Activated naive CD8-positive, alpha-beta T cell treated with anti-CD3 and anti-CD28 coated beads, Interleukin-2, amount 50 U/mL, for 24 hours (primary cell): ENCODE data around the gene IGF2R.
A peak's percentile ranks its signal among the peaks of the same experiment; 100 is the strongest.

Experiments
- ATAC-seq: fragments of 150-1000 bp; cut with Tn5 transposase; one replicate; pipeline ENCODE4 v1.10.0; 2021
- DNase-seq: peaks from one replicate; pipeline ENCODE4 v3.0.0; 2021
- H3K27ac Mint-ChIP-seq: one replicate; pipeline ENCODE4 v1.8.0; 2021; ENCODE audit warnings: mild to moderate bottlenecking, mixed read lengths
- H3K27me3 Mint-ChIP-seq: one replicate; pipeline ENCODE4 v1.8.0; 2021; ENCODE audit warnings: mixed read lengths
- H3K36me3 Mint-ChIP-seq: one replicate; pipeline ENCODE4 v1.8.0; 2021; ENCODE audit warnings: low read depth, mixed read lengths
- H3K4me1 Mint-ChIP-seq: one replicate; pipeline ENCODE4 v1.8.0; 2021; ENCODE audit warnings: mixed read lengths
- H3K4me3 Mint-ChIP-seq: one replicate; pipeline ENCODE4 v1.8.0; 2021; ENCODE audit warnings: mild to moderate bottlenecking, moderate library complexity, mixed read lengths
- H3K9me3 Mint-ChIP-seq: one replicate; pipeline ENCODE4 v1.8.0; 2021; ENCODE audit warnings: mixed read lengths

The IGF2R gene

GRCh38 chr6:159977904-159978268 lies 9.0 kb downstream of the IGF2R start:
- peak overlapping the region; percentile 99 for H3K27ac Mint-ChIP-seq
- DNase-seq (no peak), ATAC-seq (no peak)
- peaks cover 33% of the 10 kb centered on the region for H3K36me3 Mint-ChIP-seq
- H3K27me3 Mint-ChIP-seq: no peaks in the 10 kb centered on the region
- peaks cover 98% of the 10 kb centered on the region for H3K4me1 Mint-ChIP-seq
- H3K9me3 Mint-ChIP-seq: no peaks in the 10 kb centered on the region
- peak overlapping the region; percentile 91 for H3K4me3 Mint-ChIP-seq

GRCh38 chr6:159978291-159979135 lies 9.6 kb downstream of the IGF2R start:
- Mint-ChIP-seq H3K4me3 (peak overlapping the region; percentile 91), H3K27ac (peak overlapping the region; percentile 99), H3K36me3 (peaks cover 33% of the 10 kb centered on the region), H3K27me3 (no peaks in the 10 kb centered on the region), H3K4me1 (peaks cover 98% of the 10 kb centered on the region), H3K9me3 (no peaks in the 10 kb centered on the region)
- ATAC-seq: peak; percentile 62
- peak; percentile 72 for DNase-seq

- Mint-ChIP-seq H3K9me3 (no peaks in the 10 kb centered on the region), H3K36me3 (peaks cover 33% of the 10 kb centered on the region), H3K27me3 (no peaks in the 10 kb centered on the region), H3K4me3 (peak overlapping the region; percentile 91), H3K27ac (peak overlapping the region; percentile 99), H3K4me1 (peaks cover 98% of the 10 kb centered on the region)
- ATAC-seq (peak; percentile 82), DNase-seq (peak; percentile 75)
Observed at GRCh38 chr6:159979136-159979874, 10.4 kb downstream of the IGF2R start.

- ATAC-seq: no peak
- no peaks in the 10 kb centered on the region for H3K9me3 Mint-ChIP-seq
- peak overlapping the region; percentile 99 for H3K27ac Mint-ChIP-seq
- H3K4me3 Mint-ChIP-seq: peak overlapping the region; percentile 91
- no peaks in the 10 kb centered on the region for H3K27me3 Mint-ChIP-seq
- peaks cover 97% of the 10 kb centered on the region for H3K4me1 Mint-ChIP-seq
- no peak for DNase-seq
- H3K36me3 Mint-ChIP-seq: peaks cover 34% of the 10 kb centered on the region
Observed at GRCh38 chr6:159980474-159980873, 11.6 kb downstream of the IGF2R start.

- Mint-ChIP-seq H3K36me3 (peaks cover 34% of the 10 kb centered on the region), H3K27ac (peak overlapping the region; percentile 99), H3K9me3 (no peaks in the 10 kb centered on the region), H3K4me1 (peaks cover 99% of the 10 kb centered on the region), H3K27me3 (no peaks in the 10 kb centered on the region), H3K4me3 (peak overlapping the region; percentile 91)
- DNase-seq: no peak
- no peak for ATAC-seq
Observed at GRCh38 chr6:159981071-159981402, 12.2 kb downstream of the IGF2R start.

- Mint-ChIP-seq H3K9me3 (no peaks in the 10 kb centered on the region), H3K4me1 (peaks cover 99% of the 10 kb centered on the region), H3K4me3 (peak overlapping the region; percentile 91), H3K27ac (peak overlapping the region; percentile 99), H3K27me3 (no peaks in the 10 kb centered on the region), H3K36me3 (peaks cover 37% of the 10 kb centered on the region)
- peak; percentile 12 for ATAC-seq
- DNase-seq: peak; percentile 50
Observed at GRCh38 chr6:159981403-159982245, 12.7 kb downstream of the IGF2R start.

- Mint-ChIP-seq H3K4me3 (peak overlapping the region; percentile 91), H3K9me3 (no peaks in the 10 kb centered on the region), H3K27me3 (no peaks in the 10 kb centered on the region), H3K36me3 (peaks cover 41% of the 10 kb centered on the region), H3K27ac (peak overlapping the region; percentile 99), H3K4me1 (peaks cover 94% of the 10 kb centered on the region)
- ATAC-seq (no peak), DNase-seq (no peak)
Observed at GRCh38 chr6:159982731-159983506, 14.0 kb downstream of the IGF2R start.

GRCh38 chr6:159983641-159984080 lies 14.8 kb downstream of the IGF2R start:
- H3K9me3 Mint-ChIP-seq: no peaks in the 10 kb centered on the region
- H3K4me3 Mint-ChIP-seq: peak overlapping the region; percentile 91
- H3K36me3 Mint-ChIP-seq: peaks cover 39% of the 10 kb centered on the region
- no peak for ATAC-seq
- H3K27me3 Mint-ChIP-seq: no peaks in the 10 kb centered on the region
- peaks cover 93% of the 10 kb centered on the region for H3K4me1 Mint-ChIP-seq
- DNase-seq: no peak
- H3K27ac Mint-ChIP-seq: peak overlapping the region; percentile 71

GRCh38 chr6:159984268-159984786 lies 15.4 kb downstream of the IGF2R start:
- H3K4me3 Mint-ChIP-seq: no peak overlapping the region
- peak overlapping the region; percentile 71 for H3K27ac Mint-ChIP-seq

GRCh38 chr6:159985296-159985945 lies 16.5 kb downstream of the IGF2R start:
- no peak for ATAC-seq
- H3K4me3 Mint-ChIP-seq: no peak overlapping the region
- peaks cover 93% of the 10 kb centered on the region for H3K4me1 Mint-ChIP-seq
- DNase-seq: no peak
- H3K36me3 Mint-ChIP-seq: peaks cover 39% of the 10 kb centered on the region
- no peaks in the 10 kb centered on the region for H3K9me3 Mint-ChIP-seq
- no peak overlapping the region for H3K27ac Mint-ChIP-seq
- H3K27me3 Mint-ChIP-seq: no peaks in the 10 kb centered on the region

More at GRCh38 chr6:159984268-159984786, 15.4 kb downstream of the IGF2R start:
- DNase-seq (no peak), ATAC-seq (no peak)
- Mint-ChIP-seq H3K36me3 (peaks cover 43% of the 10 kb centered on the region), H3K27me3 (no peaks in the 10 kb centered on the region), H3K4me1 (peaks cover 93% of the 10 kb centered on the region), H3K9me3 (no peaks in the 10 kb centered on the region)

- ATAC-seq (peak; percentile 71), DNase-seq (no peak)
- Mint-ChIP-seq H3K4me3 (no peak overlapping the region), H3K27ac (peak overlapping the region; percentile 67), H3K36me3 (peaks cover 58% of the 10 kb centered on the region), H3K4me1 (peaks cover 88% of the 10 kb centered on the region), H3K27me3 (no peaks in the 10 kb centered on the region), H3K9me3 (peaks cover 2% of the 10 kb centered on the region)
Observed at GRCh38 chr6:159988983-159989454, 20.1 kb downstream of the IGF2R start.

GRCh38 chr6:159989492-159990480 lies 20.9 kb downstream of the IGF2R start:
- DNase-seq: no peak
- Mint-ChIP-seq H3K4me3 (peak overlapping the region; percentile 48), H3K27ac (peak overlapping the region; percentile 78)

More at GRCh38 chr6:159989492-159990480, 20.9 kb downstream of the IGF2R start:
- peaks cover 89% of the 10 kb centered on the region for H3K4me1 Mint-ChIP-seq
- ATAC-seq: peak; percentile 78
- peaks cover 9% of the 10 kb centered on the region for H3K9me3 Mint-ChIP-seq
- H3K27me3 Mint-ChIP-seq: no peaks in the 10 kb centered on the region
- H3K36me3 Mint-ChIP-seq: peaks cover 64% of the 10 kb centered on the region
